ENCODE measurements around the gene ZNF768.

- TF ChIP-seq CTCF (IDR thresholded peaks at IDR 0.05) (no peak), POLR2A (IDR thresholded peaks at IDR 0.05) (no peak)
Observed at GRCh38 chr16:30558789-30559377, 32.5 kb upstream of the ZNF768 start.
